NCI-H2227 treated with DMSO at 0.1 percent for 48 hours (cell line): ENCODE results near the gene ARHGAP22.
"Not testable (repeated sequence)": the region's sequence is repeated elsewhere in the genome, so short reads cannot be mapped to it uniquely, and the experiment has no call there.

Source experiments
- DNase-seq: peaks from one replicate; lab custom pipeline; 2025; lab: John Stamatoyannopoulos, UW

Gene ARHGAP22, protein sequence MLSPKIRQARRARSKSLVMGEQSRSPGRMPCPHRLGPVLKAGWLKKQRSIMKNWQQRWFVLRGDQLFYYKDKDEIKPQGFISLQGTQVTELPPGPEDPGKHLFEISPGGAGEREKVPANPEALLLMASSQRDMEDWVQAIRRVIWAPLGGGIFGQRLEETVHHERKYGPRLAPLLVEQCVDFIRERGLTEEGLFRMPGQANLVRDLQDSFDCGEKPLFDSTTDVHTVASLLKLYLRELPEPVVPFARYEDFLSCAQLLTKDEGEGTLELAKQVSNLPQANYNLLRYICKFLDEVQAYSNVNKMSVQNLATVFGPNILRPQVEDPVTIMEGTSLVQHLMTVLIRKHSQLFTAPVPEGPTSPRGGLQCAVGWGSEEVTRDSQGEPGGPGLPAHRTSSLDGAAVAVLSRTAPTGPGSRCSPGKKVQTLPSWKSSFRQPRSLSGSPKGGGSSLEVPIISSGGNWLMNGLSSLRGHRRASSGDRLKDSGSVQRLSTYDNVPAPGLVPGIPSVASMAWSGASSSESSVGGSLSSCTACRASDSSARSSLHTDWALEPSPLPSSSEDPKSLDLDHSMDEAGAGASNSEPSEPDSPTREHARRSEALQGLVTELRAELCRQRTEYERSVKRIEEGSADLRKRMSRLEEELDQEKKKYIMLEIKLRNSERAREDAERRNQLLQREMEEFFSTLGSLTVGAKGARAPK

DNA sequence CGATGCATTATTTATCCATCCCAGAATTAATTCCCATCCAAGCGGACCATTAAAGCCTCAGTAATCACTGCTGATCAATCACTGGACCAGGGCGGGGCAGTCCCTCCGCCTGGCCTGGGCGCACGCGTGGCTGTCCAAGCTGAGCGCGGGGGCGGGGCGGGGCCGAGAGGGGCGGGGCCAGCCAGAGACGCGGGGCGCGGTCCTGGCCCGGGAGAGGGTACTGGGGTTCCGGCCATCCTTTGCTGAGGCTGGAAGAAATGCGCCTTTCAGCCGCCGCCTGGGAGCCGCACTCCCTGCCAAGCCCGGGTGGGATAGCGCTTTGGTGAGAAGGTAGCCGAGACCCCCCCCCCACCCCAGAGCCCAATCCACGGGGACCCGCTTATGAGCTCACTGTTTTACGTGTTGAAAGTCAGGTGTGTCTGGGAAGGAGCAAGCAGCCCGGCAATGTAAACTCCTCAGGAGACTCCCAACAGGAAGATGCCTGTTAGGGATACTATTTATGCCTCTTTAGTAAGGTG is at the start of gene ARHGAP22:
TSS of gene ARHGAP22 (minus strand) at position 83 of the 518 bp plus-strand sequence. CDS start 277 bp downstream, outside the sequence.
- no peak for DNase-seq

- no peak for DNase-seq
Observed at GRCh38 chr10:48653944-48654698, 49.2 kb upstream of the ARHGAP22 start.

- DNase-seq: no peak
Observed at GRCh38 chr10:48653347-48653746, 48.5 kb upstream of the ARHGAP22 start.

- no peak for DNase-seq
Observed at GRCh38 chr10:48652344-48652743, 47.5 kb upstream of the ARHGAP22 start.

DNA sequence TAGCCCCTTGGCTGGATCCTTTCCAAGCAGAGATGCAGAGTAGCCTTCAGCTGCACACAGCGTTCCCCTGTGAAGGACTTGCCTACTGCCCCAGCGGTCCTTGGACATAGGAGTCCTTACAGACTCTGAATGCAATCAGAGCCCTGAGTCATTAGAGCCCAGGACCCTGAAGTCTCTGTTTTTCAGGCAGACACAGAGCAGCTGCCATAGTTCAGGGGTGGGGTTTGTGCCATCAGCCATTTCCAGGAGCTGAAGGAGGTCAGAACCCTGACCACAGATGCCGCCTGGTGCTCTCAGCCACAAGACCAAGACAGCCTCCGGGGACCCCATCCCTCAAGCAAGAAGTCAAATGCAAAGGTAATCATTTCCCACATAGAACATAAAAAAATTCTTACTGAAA is 47.0 kb upstream of the ARHGAP22 start:
- no peak for DNase-seq

DNA sequence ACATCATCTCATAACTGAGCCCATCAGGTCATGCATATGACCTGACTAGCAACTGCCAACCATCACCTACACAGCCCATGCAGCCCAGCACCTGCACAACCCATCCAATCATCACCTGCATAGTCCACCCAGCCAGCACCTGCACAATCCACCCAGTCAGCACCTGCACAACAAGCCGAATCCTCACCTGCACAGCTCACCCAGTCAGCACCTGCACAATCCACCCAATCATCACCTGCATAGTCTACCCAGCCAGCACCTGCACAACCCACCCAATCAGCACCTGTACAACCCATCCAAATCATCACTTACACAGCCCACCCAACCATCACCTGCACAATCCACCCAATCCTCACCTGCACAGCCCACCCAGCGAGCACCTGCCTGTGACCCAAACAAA is 46.4 kb upstream of the ARHGAP22 start:
- no peak for DNase-seq

- DNase-seq: no peak
Observed at GRCh38 chr10:48649349-48649944, 44.6 kb upstream of the ARHGAP22 start.

DNA sequence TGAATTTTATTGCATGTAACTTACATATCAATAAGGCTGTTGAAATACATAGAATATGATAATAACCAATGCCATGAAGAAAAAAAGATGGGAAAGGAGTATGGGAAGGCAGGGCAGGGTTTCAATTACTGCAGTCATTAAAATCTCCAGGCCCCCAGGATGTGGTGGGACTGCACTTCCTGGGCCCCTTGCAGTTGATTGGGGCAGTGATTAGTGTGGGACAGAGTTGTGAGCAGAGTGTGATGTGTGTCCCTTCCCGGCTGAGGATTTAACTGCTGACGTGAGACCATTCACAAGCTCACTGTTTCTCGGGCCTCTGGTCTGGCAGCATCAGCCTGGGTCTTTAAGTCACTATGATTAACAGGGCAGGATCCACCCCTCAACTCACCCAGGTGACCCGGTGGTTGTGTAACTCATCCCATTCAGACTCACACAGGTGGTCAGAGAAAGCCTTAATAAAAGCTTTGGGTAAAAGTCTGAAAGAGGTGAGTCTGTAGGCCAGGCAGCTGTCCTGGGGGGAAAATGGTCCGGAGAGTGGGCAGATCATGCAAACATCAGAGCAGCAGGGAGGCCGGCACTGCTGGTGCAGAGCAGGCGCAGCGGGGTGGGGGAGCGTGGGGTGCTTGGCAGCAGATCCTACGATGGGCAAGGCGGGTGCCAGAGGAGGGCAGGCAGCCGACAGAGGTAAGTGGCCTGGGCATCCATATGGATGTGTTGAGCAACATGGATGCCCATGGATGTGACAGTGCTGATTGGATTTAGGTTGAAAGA is 43.5 kb upstream of the ARHGAP22 start:
- no peak for DNase-seq

DNA sequence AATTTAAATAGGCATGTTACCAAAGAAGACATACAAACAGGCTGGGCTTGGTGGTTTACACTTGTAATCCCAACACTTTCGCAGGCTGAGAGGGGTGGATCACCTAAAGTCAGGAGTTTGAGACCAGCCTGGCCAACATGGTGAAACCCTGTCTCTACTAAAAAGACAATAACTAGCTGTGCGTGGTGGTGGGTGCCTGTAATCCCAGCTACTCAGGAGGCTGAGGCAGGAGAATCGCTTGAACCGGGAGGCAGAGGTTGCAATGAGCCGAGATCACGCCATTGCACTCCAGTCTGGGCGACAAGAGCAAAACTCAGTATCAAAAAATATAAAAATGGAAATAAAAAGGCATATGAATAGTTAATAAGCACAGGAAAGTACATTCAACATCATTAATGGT is 42.2 kb upstream of the ARHGAP22 start:
- DNase-seq: not testable (repeated sequence)

GRCh38 chr10:48645600-48645999 is 40.7 kb upstream of the ARHGAP22 start:
- DNase-seq: no peak

DNA sequence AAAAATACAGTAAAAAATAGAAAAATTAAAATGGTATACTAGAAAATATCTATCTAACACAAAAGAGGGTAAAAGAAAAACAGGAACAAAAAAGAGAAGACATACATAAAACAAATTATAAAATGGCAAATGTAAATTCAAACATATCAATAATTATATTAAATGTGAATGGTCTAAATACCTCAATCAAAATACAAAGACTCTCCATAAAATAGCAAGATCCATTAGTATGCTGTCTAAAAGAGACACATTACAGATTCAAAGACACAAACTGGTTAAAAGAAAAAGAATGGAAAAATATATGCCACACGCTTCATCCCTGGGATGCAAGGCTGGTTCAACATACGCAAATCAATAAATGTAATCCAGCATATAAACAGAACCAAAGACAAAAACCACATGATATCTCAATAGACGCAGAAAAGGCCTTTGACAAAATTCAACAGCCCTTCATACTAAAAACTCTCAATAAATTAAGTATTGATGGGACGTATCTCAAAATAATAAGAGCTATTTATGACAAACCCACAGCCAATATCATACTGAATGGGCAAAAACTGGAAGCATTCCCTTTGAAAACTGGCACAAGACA is 36.3 kb upstream of the ARHGAP22 start:
- not testable (repeated sequence) for DNase-seq

- DNase-seq: no peak
Observed at GRCh38 chr10:48640326-48640725, 35.5 kb upstream of the ARHGAP22 start.

DNA sequence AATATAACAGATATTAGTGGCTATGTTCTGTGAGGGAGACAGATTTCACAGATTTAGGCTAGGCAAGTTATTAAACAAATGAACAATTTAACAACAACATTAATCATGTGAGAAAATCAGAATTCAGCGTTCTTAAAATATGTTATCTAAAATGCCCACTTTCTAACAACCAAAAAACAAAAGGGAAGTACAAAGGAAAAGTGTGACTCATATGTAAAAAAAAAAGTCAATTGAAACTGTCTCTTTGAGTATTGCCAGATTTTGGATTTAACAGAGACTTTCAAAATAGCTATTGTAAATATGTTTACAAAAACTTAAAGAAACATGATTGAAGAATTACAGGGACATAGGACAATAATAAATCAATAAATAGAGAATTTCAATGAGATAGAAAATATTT is 34.8 kb upstream of the ARHGAP22 start:
- no peak for DNase-seq

DNA sequence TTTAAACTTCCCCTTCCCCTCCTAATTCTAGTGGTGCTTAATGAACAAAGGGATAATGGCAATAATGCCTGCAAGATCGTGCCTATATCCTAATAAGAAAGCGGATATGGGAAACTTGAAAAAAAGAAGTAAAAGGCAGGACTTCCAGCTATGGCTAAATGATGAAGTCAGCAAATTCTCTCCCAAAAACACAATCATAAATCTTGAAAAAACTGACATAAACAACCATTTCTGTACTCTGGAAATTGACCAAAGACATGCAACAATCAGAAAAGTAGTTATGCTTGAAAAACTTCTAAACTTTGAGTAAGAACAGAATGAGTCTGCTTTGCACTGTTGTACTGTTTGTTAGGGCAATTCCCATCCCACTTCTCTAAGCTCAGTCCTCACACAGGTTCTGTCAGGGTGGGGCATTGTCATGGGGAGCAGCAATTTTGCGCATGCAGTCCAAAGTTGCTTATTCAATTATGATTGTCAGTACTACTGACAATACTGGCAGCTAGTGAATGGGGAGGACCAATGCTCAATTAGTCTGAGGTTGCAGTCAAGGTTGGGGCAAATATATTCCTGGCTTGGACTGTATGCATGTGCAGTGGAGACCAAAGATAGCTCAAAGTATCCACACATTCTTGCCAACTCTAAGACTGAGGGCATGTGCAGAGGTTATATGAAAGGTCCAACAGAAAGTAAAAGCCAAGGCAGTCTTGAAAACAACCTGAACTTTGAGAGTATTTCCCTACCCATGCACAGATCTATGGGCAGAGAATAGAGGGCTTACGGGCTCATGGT is 34.1 kb upstream of the ARHGAP22 start:
- DNase-seq: no peak

GRCh38 chr10:48638158-48638557 is 33.3 kb upstream of the ARHGAP22 start:
- no peak for DNase-seq

- DNase-seq: no peak
Observed at GRCh38 chr10:48636901-48637300, 32.0 kb upstream of the ARHGAP22 start.

- no peak for DNase-seq
Observed at GRCh38 chr10:48636231-48636630, 31.4 kb upstream of the ARHGAP22 start.

- no peak for DNase-seq
Observed at GRCh38 chr10:48634984-48635557, 30.2 kb upstream of the ARHGAP22 start.

GRCh38 chr10:48634198-48634983 is 29.5 kb upstream of the ARHGAP22 start:
- DNase-seq: no peak
